ENCODE data around the gene PLPPR5.
"Not testable (repeated sequence)": the region's sequence is repeated elsewhere in the genome, so short reads cannot be mapped to it uniquely, and the experiment has no call there.

Gene PLPPR5

DNA sequence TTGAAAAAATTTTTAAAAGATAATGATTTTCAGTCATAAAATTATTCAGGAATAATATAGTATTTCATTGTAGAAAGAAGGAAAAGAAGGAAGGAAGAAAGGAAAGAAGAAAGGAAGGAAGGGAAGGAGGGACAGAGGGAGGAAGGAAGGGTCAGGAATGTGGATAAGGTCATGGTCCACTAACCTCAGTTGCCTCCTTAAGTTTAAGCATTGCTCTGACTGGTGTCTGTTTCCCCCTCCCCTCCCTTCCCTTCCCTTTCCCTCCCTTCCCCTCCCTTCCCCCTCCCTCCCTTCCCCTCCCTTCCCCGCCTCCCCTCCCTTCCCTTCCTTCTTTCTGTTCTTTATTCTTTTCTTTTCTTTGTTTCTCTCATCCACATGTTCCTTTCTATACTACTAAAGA, 95.7 kb downstream of the PLPPR5 start:
- DNase-seq, result no peak

DNA sequence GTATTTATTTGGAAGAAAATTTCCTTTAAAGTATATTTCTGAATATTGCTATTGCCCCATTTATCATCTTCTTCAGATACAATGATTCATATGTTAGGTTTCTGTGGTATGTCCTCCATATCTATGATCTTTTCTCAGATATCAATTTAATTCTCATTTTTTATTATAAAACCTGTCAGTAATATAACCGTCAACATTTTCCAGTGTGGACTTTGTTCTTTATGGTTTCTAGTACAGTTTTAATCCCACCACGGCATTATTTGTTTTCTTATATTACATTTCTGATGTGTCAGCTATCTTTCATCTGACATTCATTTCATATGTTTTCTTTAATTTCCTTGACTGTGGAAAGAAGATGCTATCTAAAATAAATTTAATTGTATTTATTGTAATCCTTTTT, 97.9 kb downstream of the PLPPR5 start:
- no peak for DNase-seq

DNA sequence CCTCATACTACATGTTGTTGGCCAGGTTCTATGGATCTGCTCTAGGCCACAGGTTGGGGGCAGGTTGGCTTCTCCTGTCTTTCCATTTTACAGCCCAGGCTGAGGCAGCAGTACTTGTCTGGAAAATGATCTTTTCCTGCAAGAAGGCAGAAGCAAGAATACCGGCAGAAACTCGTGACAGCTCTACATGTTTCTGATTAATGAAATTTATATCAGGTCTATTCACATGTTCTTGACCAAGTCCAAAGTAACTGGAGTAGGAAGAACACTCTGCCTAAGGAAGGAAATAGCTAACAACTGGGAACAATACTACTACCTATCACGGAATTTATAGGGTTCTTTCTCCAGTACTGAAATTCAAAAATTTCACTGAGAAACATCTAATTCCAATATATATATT, 98.3 kb downstream of the PLPPR5 start:
- DNase-seq, result no peak

DNA sequence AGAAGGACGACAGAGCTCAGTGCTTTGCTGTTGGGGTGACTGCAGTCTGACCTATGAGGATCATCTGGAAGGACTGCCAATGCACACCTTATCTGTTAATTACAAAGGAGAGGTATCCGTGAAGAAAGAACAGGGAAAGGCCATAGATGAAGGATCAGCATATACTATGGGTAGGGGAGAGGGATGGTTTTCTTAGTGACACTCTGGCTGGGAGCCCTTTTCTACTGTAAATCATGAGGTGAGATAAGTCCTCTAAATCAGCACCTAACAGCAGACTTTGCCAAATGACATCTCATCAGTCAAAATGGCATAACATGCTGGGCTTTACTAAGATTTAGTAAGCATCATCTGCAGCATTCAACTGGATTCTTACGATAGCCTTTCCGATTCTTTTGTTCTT, 100.0 kb downstream of the PLPPR5 start:
- no peak for DNase-seq

DNA sequence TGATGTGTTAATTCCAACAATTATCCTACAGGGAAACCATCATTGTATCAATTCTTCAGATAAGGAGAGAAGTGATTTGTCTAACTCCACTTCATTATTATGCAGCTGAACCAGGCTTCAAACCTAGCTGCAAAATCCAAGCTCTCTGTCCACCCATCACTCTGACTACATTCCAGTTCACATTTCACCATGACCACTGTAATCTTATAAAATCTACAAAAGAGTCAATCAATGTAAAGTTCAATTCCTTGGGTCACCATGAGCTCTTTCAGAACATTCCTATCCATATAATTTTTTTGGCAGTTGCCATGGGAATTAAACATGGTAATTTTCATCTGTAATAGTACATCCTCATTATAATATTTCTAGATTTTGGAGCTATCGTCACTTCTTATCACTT, 100.9 kb downstream of the PLPPR5 start:
- DNase-seq, result no peak

DNA sequence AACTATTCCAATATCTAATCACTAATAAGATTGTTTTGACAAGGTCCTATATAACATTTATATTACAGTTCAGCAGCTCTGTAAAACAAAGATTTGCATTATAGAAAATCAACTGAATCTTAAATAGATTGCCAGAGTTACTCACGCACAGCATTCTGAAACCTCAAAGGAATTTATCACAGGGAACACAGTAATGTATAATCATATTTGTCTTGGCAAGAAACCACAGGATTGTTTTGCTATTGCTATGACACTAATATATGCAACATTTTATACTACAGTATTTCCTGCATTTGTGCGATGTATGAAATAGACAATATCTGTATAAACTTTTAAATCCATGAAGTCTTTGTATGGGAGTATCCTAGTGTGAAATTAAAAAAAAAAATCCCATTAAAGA, 101.4 kb downstream of the PLPPR5 start:
- DNase-seq, result no peak

DNA sequence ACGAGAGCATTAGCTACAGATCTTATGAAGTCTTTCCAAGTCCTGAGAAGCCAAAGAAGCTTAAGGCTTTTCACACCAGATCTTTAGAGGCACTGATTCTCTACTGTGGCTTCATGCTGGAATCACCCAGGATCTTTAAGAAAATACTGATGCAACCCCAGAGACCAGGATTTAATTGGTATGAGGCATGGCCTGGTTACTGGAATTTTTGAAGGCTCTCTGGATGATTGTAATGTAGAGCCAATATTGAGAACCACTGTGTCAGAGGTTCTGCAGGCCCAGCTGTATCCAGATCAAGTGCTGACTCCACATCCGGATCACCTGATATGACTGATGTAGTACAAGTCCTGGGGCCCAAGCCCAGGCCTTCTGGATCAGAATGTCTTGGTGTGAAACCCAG, 105.7 kb downstream of the PLPPR5 start:
- DNase-seq, result no peak

DNA sequence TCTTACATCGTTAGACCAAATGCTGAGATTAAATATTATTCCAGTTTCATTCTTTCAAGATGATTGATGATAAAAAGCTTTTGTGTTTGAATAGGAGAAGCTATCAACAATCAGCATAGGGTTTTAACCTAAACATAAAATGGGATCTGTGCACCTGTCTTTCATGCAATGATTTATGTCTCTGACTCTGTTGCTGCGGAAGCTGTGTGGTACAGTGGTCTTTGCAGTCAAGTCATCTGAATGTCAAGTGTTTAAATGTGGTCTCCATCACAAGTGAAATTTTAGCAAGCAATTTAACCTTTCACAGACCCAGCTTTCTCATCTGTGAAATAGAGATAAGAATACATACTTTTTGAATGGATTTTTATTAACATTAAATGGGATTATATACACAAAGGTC, 107.2 kb downstream of the PLPPR5 start:
- DNase-seq, result no peak

DNA sequence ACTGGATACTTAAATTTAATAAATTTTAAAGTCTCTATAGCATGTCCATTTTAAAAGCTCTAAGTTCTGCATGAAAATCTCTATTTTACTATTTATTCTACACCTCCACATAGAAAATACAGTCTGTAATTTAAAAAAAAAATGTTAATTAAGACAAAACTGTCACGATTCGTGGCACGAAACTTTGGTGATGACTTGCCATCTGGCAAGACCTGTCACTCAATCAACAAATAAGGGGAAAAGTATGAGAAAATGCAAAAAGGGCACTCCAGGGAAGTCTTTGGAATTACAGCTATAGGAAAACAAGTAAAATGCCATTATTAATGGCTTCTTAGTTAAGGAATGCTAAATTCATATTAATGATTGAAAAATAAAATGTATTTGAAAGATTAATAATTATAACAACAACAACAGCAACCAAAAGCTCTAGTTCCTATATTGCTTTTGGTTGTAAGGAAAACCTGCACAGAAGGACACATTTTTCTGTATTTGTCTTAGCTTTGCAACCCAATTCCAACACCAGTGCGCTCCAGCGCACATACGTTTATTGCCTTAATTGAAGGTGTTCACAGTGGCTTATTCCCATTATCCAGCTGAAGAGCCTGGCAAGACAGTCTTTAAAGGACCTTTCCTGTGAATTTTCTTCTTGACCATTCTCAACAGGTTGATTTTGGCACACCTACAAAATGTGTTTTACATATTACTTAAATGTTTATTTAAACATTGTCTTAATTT, 107.8 kb downstream of the PLPPR5 start:
- DNase-seq, result no peak

DNA sequence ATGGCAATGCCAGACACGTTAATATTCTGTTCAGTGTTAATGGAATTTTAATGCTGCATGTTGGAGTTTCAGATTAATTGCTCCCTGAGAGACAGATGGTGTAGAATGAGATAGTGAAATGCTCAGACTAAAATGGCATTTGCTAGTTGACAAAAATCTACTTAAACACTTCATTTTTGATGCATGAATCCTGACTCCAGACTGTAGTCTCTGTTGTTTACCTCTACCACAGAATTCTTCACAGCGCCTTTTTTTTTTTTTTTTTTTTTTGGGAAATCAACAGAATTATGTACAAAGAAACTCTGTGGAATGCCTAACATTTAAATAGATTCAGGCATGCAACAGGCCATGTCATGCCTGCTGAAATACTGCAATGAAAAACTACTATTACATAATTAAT, 111.3 kb downstream of the PLPPR5 start:
- DNase-seq, result no peak

DNA sequence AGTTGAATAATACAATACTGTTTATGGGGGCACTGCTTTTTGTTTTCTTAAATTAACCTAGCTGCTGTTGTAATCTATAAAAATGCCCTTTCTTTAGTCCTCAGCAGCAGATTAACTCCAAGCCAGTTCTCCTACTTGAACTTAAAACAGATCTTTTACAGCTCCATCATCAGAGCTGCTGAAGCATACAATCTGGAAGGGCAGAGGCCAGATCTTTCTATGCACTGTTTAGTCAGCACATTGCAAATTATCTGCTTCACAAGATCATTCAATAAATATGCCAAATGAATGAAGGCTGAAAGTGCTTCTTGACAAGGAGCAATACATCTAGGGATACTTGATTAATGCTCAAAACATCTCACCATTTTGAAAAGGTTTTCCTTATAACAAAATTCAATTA, 115.8 kb downstream of the PLPPR5 start:
- DNase-seq, result no peak

DNA sequence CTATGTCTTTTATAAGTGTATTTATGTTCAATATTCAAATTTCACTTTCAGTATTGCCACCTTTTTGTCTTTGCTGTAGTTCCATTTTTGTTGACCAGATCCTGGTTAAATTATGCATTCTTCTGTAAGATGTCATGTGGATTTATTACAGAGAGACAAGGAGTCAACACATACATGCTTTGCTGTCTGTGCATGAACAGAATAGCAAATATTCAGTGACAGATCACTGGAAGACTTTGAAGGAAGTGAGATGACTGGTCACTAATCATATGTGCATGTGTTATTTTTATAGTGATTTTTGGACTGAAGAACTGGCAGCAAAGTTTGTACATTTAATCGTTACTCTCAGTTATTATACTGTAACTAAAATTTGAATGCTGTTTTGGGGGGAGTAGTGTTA, 117.2 kb downstream of the PLPPR5 start:
- DNase-seq, result no peak

DNA sequence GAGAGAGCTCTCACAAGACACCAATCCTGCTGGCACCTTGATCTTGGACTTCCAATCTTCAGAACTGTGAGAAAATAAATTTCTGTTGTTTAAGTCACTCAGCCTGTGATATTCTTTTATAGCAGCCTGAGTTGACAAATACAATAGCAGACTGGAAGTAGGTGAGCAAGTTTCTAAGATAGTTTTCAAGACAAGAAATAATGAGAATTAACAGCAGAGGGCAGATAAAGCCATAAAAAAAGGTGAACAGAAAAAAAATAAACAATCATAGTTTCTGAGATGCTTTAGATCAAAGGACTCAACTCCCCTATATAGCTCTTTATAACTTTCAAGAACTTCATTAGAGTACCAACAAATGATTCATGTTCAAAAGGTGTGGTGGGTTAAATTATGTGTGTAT, 119.8 kb downstream of the PLPPR5 start:
- no peak for DNase-seq

DNA sequence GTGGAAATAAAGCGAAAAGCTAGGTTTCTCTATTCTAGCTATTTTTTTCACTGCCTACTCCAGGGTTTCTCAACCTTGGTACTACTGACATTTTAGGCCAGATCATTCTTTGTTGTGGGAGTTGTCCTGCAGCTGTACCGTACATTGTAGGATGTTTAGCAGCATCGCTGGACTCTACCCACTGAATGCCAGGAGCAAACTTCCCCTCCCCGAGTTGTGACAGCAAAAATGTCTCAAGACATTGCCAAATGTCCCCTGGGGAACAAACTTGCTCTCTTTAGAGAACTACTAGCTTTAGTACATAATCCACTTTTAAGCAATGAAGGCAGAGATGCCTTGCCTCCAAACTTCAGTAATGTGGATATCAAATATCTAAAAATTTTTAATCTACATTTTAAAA, 122.8 kb downstream of the PLPPR5 start:
- DNase-seq, result no peak

DNA sequence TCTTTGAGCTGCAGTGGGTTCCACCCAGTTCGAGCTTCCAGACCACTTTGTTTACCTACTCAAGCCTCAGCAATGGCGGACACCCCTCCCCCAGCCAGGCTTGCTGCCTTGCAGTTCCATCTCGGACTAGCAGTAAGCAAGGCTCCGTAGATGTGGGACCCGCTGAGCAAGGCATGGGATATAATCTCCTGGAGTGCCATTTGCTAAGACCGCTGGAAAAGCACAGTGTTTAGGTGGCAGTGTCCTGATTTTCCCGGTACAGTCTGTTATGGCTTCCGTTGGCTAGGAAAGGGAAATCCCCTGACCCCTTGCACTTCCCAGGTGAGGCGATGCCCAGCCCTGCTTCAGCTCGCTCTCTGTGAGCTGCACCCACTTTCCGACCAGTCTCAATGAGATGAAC, 123.4 kb downstream of the PLPPR5 start:
- DNase-seq, result not testable (repeated sequence)

DNA sequence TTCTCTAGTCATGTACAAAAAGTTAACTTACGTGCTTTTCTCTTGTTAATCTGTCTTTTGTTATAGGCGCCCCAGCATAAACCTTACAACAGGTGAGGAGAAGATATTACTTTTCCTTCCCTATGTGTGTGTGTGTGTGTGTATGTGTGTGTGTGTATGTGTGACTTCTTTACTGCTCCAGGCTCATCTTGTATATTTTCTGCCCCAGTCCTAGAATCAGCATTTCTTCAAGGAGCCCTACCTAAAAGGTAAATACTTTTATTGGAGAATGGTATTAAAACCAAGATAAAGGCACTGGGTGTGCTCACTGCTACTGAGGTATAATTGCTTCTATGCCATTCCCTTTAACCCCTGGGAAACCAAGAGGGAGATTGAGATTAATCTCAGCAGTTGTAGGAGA, 129.8 kb downstream of the PLPPR5 start:
- no peak for DNase-seq

DNA sequence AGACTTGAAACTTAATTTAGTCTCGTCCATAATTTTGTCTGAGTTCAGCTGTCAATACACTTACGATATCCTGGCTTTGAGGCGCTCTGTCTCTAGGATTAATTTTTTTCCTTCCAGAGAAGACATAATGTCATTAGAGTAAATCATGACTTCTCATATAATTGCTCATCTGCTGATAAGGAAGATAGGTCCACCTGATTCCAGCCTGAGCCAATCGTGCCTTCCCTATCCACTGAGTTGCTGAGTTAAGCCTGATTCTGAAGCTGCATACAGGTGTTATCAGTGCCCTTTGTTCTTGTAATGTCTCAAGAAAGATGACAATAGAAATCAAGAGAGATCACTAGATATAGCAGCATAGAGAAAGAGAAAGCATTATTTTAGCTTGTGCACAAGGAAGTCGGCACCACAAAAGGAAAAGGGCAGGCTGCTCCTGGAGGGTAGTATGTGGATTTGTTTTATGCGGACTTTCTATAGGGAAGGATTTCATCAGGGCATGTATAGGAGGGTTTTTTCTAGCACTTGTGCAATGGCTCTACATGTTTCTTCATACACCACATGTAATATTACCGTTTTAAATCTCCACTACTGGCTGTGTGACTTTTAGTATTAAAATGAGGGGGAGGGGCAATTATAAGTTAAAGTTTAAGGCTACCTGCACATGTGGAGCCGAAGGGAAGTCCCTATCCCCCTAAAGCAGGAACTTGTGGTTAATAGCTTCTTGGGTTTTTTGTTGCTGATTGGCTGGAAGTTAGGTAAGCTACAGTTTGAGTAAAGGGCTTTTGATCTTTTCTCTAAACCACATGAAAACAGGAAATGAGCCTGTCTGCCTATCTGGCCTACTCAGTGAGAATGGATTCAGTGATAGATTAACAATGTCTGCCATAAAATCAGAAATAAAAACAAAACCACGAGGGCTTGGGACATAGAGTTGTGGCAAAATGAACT, 133.4 kb downstream of the PLPPR5 start:
- DNase-seq, result peak; percentile 76 to 94

DNA sequence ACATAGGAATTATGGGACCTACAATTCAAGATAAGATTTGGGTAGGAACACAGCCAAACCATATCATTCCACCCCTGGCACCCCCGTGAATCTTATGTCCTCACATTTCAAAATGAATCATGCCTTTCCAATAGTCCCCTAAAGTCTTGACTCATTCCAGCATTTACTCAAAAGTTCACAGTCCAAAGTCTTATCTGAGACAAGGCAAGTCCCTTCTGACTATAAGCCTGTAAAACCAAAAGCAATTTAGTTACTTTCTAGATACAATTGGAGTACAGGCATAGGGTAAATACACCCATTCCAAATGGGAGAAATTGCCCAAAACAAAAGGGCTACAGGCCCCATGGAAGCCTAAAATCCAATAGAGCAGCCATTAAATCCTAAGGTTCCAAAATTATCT, 138.9 kb downstream of the PLPPR5 start:
- DNase-seq, result no peak

DNA sequence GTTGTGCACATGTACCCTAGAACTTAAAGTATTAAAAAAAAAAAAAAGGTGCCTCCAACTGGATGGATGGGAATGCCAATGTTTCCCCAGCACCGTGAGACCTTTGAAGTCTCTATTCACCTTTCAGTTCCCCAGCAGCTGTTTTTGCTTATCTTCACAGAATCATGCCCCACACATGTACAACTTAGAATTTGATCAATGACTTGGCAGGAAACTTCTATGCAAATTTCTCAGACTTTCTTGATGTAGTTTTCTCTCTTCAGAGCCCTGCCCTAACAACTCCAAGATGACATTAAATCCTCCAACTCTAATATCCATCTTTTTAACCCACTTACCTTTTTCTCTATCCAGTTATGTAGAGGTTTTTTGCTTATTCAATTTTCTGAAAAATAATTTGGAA, 144.3 kb downstream of the PLPPR5 start:
- DNase-seq, result no peak

DNA sequence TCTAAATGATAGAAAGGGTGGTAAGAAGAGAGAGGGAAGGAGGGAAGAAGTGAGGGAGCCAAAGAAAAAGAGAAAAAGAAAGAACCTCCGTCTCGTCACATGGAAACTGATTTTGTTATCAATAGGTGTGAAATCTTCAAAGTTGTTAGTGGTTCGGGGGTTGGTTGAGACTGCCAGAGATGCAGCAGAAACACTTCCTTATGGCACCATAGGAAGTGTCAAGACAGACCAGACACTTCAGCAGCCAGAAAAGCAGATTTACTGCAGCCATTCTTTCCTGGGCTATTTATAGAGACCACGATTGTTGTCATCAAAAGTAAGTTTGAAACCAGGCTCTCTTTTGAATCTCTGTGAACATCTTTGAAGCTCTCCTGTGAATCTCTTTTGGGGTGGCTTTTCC, 150.5 kb downstream of the PLPPR5 start:
- peak in 1 of 2 donors; percentile 42 for DNase-seq

DNA sequence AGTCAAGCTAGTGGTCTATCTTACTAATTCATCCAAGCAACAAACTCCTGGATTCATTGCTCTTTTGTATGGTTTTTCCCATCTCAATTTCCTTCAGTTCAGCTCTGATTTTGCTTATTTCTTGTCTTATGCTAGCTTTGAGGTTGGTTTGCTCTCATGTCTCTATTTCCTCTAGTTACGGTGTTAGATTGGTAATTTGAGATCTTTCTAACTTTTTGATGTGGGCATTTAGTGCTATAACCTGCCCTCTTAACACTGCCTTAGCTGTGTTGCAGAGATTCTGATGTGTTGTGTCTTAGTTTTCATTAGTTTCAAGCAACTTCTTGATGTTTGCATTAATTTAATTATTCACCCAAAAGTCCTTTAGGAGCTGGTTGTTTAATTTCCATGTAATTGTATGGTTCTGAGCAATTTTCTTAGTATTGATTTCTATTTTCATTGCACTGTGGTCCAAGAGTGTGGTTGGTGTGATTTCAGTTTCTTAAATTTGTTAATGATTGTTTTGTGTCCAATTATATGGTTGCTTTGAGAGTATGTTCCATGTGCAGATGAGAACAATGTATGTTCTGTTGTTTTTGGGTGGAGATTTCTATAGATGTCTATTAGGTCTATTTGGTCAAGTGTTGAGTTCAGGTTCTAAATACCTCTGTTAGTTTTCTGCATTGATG, 154.6 kb downstream of the PLPPR5 start:
- DNase-seq, result no peak

DNA sequence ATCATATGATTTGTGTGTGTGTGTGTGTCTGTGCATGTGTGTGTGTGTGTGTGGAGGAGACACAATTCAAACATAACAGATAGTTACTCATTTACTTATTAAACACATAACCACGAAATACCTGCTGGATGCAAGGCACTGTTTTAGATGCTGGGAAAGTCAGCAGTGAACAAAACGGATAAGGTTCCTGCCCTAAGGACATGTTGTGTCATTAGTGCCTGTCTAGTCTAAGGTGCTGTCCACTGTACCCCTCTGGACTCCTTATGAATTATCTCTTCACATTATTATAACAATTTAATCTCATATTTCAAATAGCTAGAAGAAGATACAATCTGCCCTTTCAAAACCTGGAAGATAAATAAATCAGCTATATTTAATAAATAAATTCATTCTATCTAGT, 162.4 kb downstream of the PLPPR5 start:
- DNase-seq, result no peak

Data from CD4-positive, alpha-beta T cell treated with Interleukin-4 for 1 hour (primary cell).